ENCODE results near the gene C2CD2. TPM values are rescaled to one million over a fixed set of nuclear protein-coding genes. Genes with fewer than 3 reads are reported as not detected.

The C2CD2 gene
- total and polyA plus RNA-seq, 2 donors (not counting 3 experiments of a cell fraction or from before 2014, with no cell fraction given), result 32.6 to 41.2 TPM

- H3K79me2 ChIP-seq (ENCODE audit: control insufficient read depth, insufficient read depth, low read length), result no peaks in the 10 kb centered on the region
- CTCF ChIA-PET, result no interaction called here
- intact Hi-C loops (cut with micrococcal nuclease) (no loop called here), dilution Hi-C loops (cut with MboI; ENCODE audit: extremely low pct_ligation_motif_present, low sequenced_read_pairs) (no loop called here)
- TF ChIP-seq POLR2A (IDR thresholded peaks at IDR 0.05; ENCODE audit: low read depth, low read length), result no peak
- no peak for TF ChIP-seq POLR2AphosphoS5 (IDR thresholded peaks at IDR 0.05; ENCODE audit: insufficient read depth, low read depth, low read length)
- TF ChIP-seq, protein P1, sequence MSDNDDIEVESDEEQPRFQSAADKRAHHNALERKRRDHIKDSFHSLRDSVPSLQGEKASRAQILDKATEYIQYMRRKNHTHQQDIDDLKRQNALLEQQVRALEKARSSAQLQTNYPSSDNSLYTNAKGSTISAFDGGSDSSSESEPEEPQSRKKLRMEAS (IDR thresholded peaks at IDR 0.05; ENCODE audit: insufficient read depth, insufficient read length), result no peak
- no peak for TF ChIP-seq FOS (IDR thresholded peaks at IDR 0.05; ENCODE audit: borderline replicate concordance, insufficient read depth, low read length)
- TF ChIP-seq GATA2 (IDR thresholded peaks at IDR 0.05; ENCODE audit: insufficient read depth, insufficient read length, low read depth, low read length), result no peak
- TF ChIP-seq, protein P2, sequence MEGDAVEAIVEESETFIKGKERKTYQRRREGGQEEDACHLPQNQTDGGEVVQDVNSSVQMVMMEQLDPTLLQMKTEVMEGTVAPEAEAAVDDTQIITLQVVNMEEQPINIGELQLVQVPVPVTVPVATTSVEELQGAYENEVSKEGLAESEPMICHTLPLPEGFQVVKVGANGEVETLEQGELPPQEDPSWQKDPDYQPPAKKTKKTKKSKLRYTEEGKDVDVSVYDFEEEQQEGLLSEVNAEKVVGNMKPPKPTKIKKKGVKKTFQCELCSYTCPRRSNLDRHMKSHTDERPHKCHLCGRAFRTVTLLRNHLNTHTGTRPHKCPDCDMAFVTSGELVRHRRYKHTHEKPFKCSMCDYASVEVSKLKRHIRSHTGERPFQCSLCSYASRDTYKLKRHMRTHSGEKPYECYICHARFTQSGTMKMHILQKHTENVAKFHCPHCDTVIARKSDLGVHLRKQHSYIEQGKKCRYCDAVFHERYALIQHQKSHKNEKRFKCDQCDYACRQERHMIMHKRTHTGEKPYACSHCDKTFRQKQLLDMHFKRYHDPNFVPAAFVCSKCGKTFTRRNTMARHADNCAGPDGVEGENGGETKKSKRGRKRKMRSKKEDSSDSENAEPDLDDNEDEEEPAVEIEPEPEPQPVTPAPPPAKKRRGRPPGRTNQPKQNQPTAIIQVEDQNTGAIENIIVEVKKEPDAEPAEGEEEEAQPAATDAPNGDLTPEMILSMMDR (IDR thresholded peaks at IDR 0.05; ENCODE audit: extremely low read depth in 1 of 2, insufficient read depth in 1 of 2, low read depth in 1 of 2, low read length in 2 of 2), result no peak
- no peak for TF ChIP-seq MYC (IDR thresholded peaks at IDR 0.05; ENCODE audit: low read depth, low read length)
- FAIRE-seq (no peak), DNase-seq (ENCODE audit: low read depth, low spot score) (no peak)
- POLR2A ChIA-PET, result no interaction called here
- no peak overlapping the region for H2AFZ ChIP-seq (ENCODE audit: low read depth, low read length)
- H3K4me1 ChIP-seq (ENCODE audit: control insufficient read depth, extremely low read depth, insufficient read depth, low read length), result peaks cover 18% of the 10 kb centered on the region
- no peaks in the 10 kb centered on the region for H3K36me3 ChIP-seq (ENCODE audit: control insufficient read depth in 2 of 2, extremely low read depth in 1 of 2, insufficient read depth in 2 of 2, low read length in 2 of 2)
- H3K4me2 ChIP-seq (ENCODE audit: insufficient read depth, low read length), result no peak overlapping the region
- no peak overlapping the region for H3K27ac ChIP-seq (ENCODE audit: insufficient read depth, low read depth, low read length)
- no peak overlapping the region for H3K9ac ChIP-seq (replicated peaks; ENCODE audit: extremely low read depth, insufficient read depth, low read length)
- H3K4me3 ChIP-seq (replicated peaks in 1 of 3; ENCODE audit: insufficient read depth in 1 of 3, low read depth in 1 of 3, low read length in 3 of 3), result no peak overlapping the region
- BruUV-seq (replicated peaks), result no TSS peak
- H3K9me3 ChIP-seq (replicated peaks; ENCODE audit: control insufficient read depth, insufficient read depth, low read length), result no peaks in the 10 kb centered on the region
- no peaks in the 10 kb centered on the region for H3K9me1 ChIP-seq (replicated peaks; ENCODE audit: control insufficient read depth, extremely low read depth, insufficient read depth, low read length)
- H4K20me1 ChIP-seq (replicated peaks; ENCODE audit: control insufficient read depth, extremely low read depth, insufficient read depth, low read length), result no peaks in the 10 kb centered on the region
- H3K27me3 ChIP-seq (ENCODE audit: control insufficient read depth in 2 of 2, insufficient read depth in 2 of 2, low read length in 2 of 2), result no peaks in the 10 kb centered on the region
Observed at GRCh38 chr21:41965461-41966013, 11.7 kb upstream of the C2CD2 start.

Measured in endothelial cell of umbilical vein (primary cell).